ENCODE results near the gene PRCP.

Gene PRCP

DNA sequence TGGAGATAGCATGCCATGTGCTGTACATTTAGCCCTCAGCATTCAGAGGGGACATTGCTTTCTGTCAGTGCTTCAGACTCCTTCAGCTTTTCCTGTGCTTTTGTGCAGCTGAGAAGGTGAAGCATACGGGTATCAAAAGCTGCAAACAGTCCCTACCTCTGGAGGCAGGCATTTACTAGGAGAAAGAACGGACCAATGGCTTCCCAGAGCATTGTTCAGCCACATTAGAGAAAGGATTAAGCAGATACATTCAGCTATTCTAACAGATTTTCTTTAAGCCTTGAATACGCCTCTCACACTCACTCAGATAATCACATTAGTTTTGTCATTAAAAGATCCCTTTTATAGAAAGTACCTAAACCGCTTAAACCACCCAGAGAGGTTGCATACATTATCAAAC lies 85.9 kb downstream of the PRCP start:
- Histone ChIP-seq H3K36me3 (ENCODE audit: control insufficient read depth in 1 of 2, insufficient read depth in 2 of 2, low read length in 2 of 2) (no peaks in the 10 kb centered on the region), H3K4me1 (ENCODE audit: control insufficient read depth in 1 of 2, insufficient read depth in 2 of 2, low read length in 2 of 2) (no peaks in the 10 kb centered on the region), H3K9ac (ENCODE audit: low read depth in 1 of 2, low read length in 2 of 2) (no peak overlapping the region), H3K9me3 (ENCODE audit: control insufficient read depth in 1 of 2, low read length in 2 of 2) (no peaks in the 10 kb centered on the region), H3K4me3 (ENCODE audit: low read depth in 1 of 2, low read length in 2 of 2) (no peak overlapping the region), H3K27ac (ENCODE audit: low read depth, low read length) (no peak overlapping the region), H3K27me3 (ENCODE audit: control insufficient read depth in 1 of 2, insufficient read depth in 2 of 2, low read length in 2 of 2) (peaks cover 0 to 2% of the 10 kb centered on the region in 2 donors)

DNA sequence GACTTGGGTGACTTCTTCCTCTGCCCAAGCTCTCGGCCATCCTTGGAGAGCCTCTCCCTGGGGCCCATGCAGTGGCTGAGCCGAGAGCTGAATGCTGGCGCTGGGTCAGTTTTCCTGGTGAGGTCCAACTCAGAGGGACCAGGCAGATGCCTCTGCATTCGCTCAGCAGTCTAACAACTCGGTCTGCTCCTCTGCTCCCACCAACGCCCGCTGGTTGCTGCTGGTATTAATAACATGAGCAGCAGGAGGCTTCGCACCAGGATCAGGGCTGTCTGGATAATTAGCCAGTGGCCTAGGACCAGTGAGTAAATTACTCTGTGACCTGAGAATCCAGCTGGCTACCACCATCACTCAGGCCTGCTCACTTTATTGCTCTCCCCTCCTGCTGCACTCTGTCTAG lies 88.9 kb downstream of the PRCP start:
- H3K27ac ChIP-seq (ENCODE audit: low read depth, low read length) = no peak overlapping the region
- H3K9ac ChIP-seq (ENCODE audit: low read depth in 1 of 2, low read length in 2 of 2) = no peak overlapping the region
- H3K9me3 ChIP-seq (ENCODE audit: control insufficient read depth in 1 of 2, low read length in 2 of 2) = no peaks in the 10 kb centered on the region
- H3K4me1 ChIP-seq (ENCODE audit: control insufficient read depth in 1 of 2, insufficient read depth in 2 of 2, low read length in 2 of 2) = no peaks in the 10 kb centered on the region
- no peak overlapping the region for H3K4me3 ChIP-seq (ENCODE audit: low read depth in 1 of 2, low read length in 2 of 2)
- no peaks in the 10 kb centered on the region for H3K36me3 ChIP-seq (ENCODE audit: control insufficient read depth in 1 of 2, insufficient read depth in 2 of 2, low read length in 2 of 2)
- H3K27me3 ChIP-seq (ENCODE audit: control insufficient read depth in 1 of 2, insufficient read depth in 2 of 2, low read length in 2 of 2) = peaks cover 0 to 2% of the 10 kb centered on the region in 2 donors

DNA sequence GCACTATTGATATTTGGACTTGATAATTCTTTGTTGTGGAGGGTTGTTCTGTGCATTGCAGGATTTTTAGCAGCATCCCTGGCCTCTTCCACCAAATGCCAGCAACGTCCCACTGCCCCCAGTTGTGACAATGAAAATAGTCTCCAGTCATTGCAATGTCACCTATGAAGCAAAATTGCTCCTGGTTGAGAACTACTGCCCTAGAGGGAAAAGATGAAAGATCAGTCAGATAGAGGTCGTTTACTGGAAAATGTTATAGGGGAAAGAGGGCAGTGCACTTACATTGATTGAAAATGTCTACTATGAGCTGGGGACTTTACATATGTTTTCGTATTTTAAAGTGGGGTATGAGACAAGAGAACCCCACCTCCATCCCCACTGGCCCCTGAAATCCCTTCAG lies 89.5 kb downstream of the PRCP start:
- Histone ChIP-seq H3K27me3 (ENCODE audit: control insufficient read depth in 1 of 2, insufficient read depth in 2 of 2, low read length in 2 of 2) (peaks cover 0 to 8% of the 10 kb centered on the region in 2 donors), H3K36me3 (ENCODE audit: control insufficient read depth in 1 of 2, insufficient read depth in 2 of 2, low read length in 2 of 2) (no peaks in the 10 kb centered on the region), H3K27ac (ENCODE audit: low read depth, low read length) (no peak overlapping the region), H3K9me3 (ENCODE audit: control insufficient read depth in 1 of 2, low read length in 2 of 2) (no peaks in the 10 kb centered on the region), H3K9ac (ENCODE audit: low read depth in 1 of 2, low read length in 2 of 2) (no peak overlapping the region), H3K4me1 (ENCODE audit: control insufficient read depth in 1 of 2, insufficient read depth in 2 of 2, low read length in 2 of 2) (no peaks in the 10 kb centered on the region), H3K4me3 (ENCODE audit: low read depth in 1 of 2, low read length in 2 of 2) (no peak overlapping the region)

DNA sequence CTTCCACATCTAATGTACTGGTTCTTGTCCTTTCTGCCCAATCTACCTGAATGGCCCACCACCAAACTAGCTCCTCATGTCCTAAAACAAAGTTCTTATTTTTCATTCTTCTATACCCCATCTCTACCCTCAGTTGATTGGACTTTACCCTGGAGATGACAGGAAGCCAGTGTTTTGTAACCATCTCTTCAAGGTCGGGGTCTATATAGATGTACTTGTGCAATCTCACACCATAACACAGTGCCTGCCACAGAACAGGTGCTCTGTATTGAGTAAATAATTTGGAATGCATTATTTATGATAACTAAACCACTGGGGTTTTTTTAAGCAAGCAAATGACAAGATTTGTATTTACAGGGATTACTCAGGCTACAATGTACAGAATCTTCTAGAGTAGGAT lies 89.9 kb downstream of the PRCP start:
- Histone ChIP-seq H3K9me3 (ENCODE audit: control insufficient read depth in 1 of 2, low read length in 2 of 2) (no peaks in the 10 kb centered on the region), H3K36me3 (ENCODE audit: control insufficient read depth in 1 of 2, insufficient read depth in 2 of 2, low read length in 2 of 2) (no peaks in the 10 kb centered on the region), H3K9ac (ENCODE audit: low read depth in 1 of 2, low read length in 2 of 2) (no peak overlapping the region), H3K4me3 (ENCODE audit: low read depth in 1 of 2, low read length in 2 of 2) (no peak overlapping the region), H3K27me3 (ENCODE audit: control insufficient read depth in 1 of 2, insufficient read depth in 2 of 2, low read length in 2 of 2) (peaks cover 0 to 7% of the 10 kb centered on the region in 2 donors), H3K4me1 (ENCODE audit: control insufficient read depth in 1 of 2, insufficient read depth in 2 of 2, low read length in 2 of 2) (no peaks in the 10 kb centered on the region), H3K27ac (ENCODE audit: low read depth, low read length) (no peak overlapping the region)

DNA sequence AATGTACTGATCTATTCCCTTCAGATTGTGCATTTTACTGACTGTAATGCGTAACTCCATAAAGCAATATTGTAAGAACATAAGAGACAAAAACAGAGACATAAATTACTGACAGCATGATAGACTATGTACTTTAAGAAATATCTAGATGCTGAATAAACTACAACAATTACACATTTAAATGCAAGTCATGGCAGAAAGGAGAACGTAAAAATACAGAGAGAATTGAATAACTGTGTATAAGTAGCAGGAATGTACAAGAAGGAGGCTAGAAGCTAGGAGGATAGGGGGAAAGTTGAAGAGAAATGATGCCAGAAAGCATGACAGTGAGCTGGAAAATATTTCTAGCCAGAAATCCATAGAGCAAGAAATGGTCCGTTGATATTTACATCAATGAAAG lies 92.6 kb downstream of the PRCP start:
- Histone ChIP-seq H3K36me3 (ENCODE audit: control insufficient read depth in 1 of 2, insufficient read depth in 2 of 2, low read length in 2 of 2) (no peaks in the 10 kb centered on the region), H3K4me1 (ENCODE audit: control insufficient read depth in 1 of 2, insufficient read depth in 2 of 2, low read length in 2 of 2) (no peaks in the 10 kb centered on the region), H3K9me3 (ENCODE audit: control insufficient read depth in 1 of 2, low read length in 2 of 2) (no peaks in the 10 kb centered on the region), H3K9ac (ENCODE audit: low read depth in 1 of 2, low read length in 2 of 2) (no peak overlapping the region), H3K27ac (ENCODE audit: low read depth, low read length) (no peak overlapping the region), H3K4me3 (ENCODE audit: low read depth in 1 of 2, low read length in 2 of 2) (no peak overlapping the region), H3K27me3 (ENCODE audit: control insufficient read depth in 1 of 2, insufficient read depth in 2 of 2, low read length in 2 of 2) (peaks cover 0 to 7% of the 10 kb centered on the region in 2 donors)

- H3K36me3 ChIP-seq (ENCODE audit: control insufficient read depth in 1 of 2, insufficient read depth in 2 of 2, low read length in 2 of 2) = no peaks in the 10 kb centered on the region
- H3K9ac ChIP-seq (ENCODE audit: low read depth in 1 of 2, low read length in 2 of 2) = no peak overlapping the region
- H3K27me3 ChIP-seq (ENCODE audit: control insufficient read depth in 1 of 2, insufficient read depth in 2 of 2, low read length in 2 of 2) = peaks cover 0 to 7% of the 10 kb centered on the region in 2 donors
- H3K9me3 ChIP-seq (ENCODE audit: control insufficient read depth in 1 of 2, low read length in 2 of 2) = no peaks in the 10 kb centered on the region
- no peaks in the 10 kb centered on the region for H3K4me1 ChIP-seq (ENCODE audit: control insufficient read depth in 1 of 2, insufficient read depth in 2 of 2, low read length in 2 of 2)
- H3K27ac ChIP-seq (ENCODE audit: low read depth, low read length) = no peak overlapping the region
- no peak overlapping the region for H3K4me3 ChIP-seq (ENCODE audit: low read depth in 1 of 2, low read length in 2 of 2)
These were observed 97.5 kb downstream of the PRCP start for GRCh38 chr11:82802710-82803109.

DNA sequence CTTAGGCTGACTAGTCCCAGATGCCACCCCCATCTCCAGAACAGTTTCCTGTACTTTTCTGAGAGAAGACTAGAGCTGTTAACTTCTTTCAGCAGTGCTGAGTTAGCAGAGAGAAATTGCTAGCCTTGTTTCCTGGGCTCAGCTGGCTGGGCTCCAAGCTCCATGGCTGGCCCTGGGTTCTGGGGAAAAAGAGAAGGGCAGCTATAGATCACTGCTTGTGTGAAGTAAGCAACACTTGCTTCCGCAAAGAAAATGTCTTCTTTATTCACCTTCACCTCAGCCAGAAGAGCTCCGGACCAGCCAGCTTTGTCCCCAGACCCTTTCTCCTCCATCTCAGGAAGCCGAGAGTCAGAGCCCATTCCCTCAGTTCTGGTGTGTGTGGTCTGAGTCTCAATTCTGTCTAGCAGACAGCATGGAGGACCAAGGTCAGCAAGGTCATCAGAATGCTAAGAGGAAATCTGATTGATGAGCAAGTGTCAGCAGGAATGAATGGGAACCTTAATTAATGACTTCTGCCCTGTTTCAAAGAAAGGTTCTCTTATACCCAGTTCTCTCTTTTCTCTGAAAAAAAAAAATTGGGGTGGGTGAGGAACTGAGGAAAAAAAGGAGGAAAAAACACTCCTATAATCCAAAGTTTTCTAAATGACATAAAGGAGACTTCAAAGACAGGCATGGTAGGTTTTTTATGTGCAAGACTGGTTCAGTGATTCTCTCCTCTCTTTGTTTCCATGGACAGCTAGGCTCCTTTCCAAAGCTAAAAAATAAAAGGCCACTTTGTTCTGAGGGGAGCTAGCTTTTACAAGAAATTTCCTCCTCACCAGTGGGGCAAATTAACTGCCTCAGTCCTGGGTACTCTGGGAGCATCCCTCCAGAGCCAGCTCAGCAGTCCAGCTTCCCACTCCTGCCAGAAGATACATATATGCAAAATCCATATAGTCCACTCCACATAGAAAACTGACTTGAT lies 103.0 kb downstream of the PRCP start:
- H3K27me3 ChIP-seq (ENCODE audit: control insufficient read depth in 1 of 2, insufficient read depth in 2 of 2, low read length in 2 of 2) = no peaks in the 10 kb centered on the region
- no peaks in the 10 kb centered on the region for H3K36me3 ChIP-seq (ENCODE audit: control insufficient read depth in 1 of 2, insufficient read depth in 2 of 2, low read length in 2 of 2)
- no peak overlapping the region for H3K9ac ChIP-seq (ENCODE audit: low read depth in 1 of 2, low read length in 2 of 2)
- H3K4me3 ChIP-seq (ENCODE audit: low read depth in 1 of 2, low read length in 2 of 2) = no peak overlapping the region
- H3K4me1 ChIP-seq (ENCODE audit: control insufficient read depth in 1 of 2, insufficient read depth in 2 of 2, low read length in 2 of 2) = no peaks in the 10 kb centered on the region
- no peaks in the 10 kb centered on the region for H3K9me3 ChIP-seq (ENCODE audit: control insufficient read depth in 1 of 2, low read length in 2 of 2)
- no peak overlapping the region for H3K27ac ChIP-seq (ENCODE audit: low read depth, low read length)

- H3K4me3 ChIP-seq (ENCODE audit: low read depth in 1 of 2, low read length in 2 of 2) = no peak overlapping the region
- H3K27ac ChIP-seq (ENCODE audit: low read depth, low read length) = no peak overlapping the region
- H3K36me3 ChIP-seq (ENCODE audit: control insufficient read depth in 1 of 2, insufficient read depth in 2 of 2, low read length in 2 of 2) = no peaks in the 10 kb centered on the region
- H3K9ac ChIP-seq (ENCODE audit: low read depth in 1 of 2, low read length in 2 of 2) = no peak overlapping the region
- H3K9me3 ChIP-seq (ENCODE audit: control insufficient read depth in 1 of 2, low read length in 2 of 2) = no peaks in the 10 kb centered on the region
- H3K27me3 ChIP-seq (ENCODE audit: control insufficient read depth in 1 of 2, insufficient read depth in 2 of 2, low read length in 2 of 2) = no peaks in the 10 kb centered on the region
- H3K4me1 ChIP-seq (ENCODE audit: control insufficient read depth in 1 of 2, insufficient read depth in 2 of 2, low read length in 2 of 2) = no peaks in the 10 kb centered on the region
These were observed 105.7 kb downstream of the PRCP start for GRCh38 chr11:82794490-82794889.

DNA sequence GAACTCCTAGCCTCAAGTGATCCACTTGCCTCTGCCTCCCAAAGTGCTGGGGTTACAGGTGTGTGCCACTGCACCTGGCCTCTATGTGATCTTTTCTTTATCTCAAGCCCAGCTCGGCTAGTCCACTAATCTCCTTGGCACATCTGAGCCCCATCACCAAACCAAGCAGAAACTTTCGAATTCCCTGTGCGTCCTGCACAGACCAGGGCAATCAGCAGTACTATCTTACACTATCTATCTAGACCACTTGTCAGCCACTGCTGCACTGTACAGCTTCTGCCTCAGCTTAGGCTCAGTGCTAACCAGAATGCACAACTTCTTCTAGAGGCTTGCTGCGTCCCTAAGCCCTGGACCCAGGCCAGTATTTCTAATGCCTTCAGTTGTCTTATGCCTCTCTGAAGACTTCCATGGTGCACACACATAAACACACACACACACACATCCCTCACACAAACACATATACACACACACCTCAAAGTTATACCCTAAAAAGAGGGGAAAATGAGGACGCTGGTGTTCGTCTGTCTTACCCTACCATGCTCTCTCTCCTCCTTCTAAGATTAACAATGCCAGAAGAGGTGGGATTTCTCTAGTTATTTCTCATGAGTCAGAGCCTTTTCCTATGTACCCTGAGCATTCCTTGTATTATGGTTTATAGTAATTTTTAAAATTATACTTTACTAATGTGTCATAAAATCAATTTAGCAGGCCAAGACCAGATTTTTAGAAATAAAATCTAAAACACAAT lies 107.2 kb downstream of the PRCP start:
- H3K4me1 ChIP-seq (ENCODE audit: control insufficient read depth in 1 of 2, insufficient read depth in 2 of 2, low read length in 2 of 2) = no peaks in the 10 kb centered on the region
- no peaks in the 10 kb centered on the region for H3K9me3 ChIP-seq (ENCODE audit: control insufficient read depth in 1 of 2, low read length in 2 of 2)

DNA sequence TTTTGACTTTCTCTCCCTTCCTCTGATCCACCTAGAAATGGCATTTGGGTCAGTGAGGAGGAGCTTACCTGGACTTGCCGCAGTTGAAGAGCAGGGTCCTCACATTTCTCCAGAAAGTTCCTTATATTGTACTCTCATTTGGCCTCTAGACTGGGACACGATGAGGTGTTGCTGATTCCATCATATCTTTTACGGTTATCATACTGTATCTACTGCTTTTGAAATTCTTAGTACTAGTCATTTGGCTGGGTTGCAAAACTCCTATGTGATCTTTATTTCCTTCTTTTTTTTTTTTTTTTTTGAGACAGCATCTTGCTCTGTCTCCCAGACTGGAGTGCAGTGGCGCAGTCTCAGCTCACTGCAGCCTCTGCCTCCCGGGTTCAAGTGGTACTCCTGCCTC lies 107.9 kb downstream of the PRCP start:
- Histone ChIP-seq H3K27ac (ENCODE audit: low read depth, low read length) (no peak overlapping the region), H3K27me3 (ENCODE audit: control insufficient read depth in 1 of 2, insufficient read depth in 2 of 2, low read length in 2 of 2) (no peaks in the 10 kb centered on the region), H3K4me3 (ENCODE audit: low read depth in 1 of 2, low read length in 2 of 2) (no peak overlapping the region), H3K4me1 (ENCODE audit: control insufficient read depth in 1 of 2, insufficient read depth in 2 of 2, low read length in 2 of 2) (no peaks in the 10 kb centered on the region), H3K9me3 (ENCODE audit: control insufficient read depth in 1 of 2, low read length in 2 of 2) (no peaks in the 10 kb centered on the region), H3K36me3 (ENCODE audit: control insufficient read depth in 1 of 2, insufficient read depth in 2 of 2, low read length in 2 of 2) (no peaks in the 10 kb centered on the region), H3K9ac (ENCODE audit: low read depth in 1 of 2, low read length in 2 of 2) (no peak overlapping the region)

More for the DNA sequence above, 107.2 kb downstream of the PRCP start:
- H3K36me3 ChIP-seq (ENCODE audit: control insufficient read depth in 1 of 2, insufficient read depth in 2 of 2, low read length in 2 of 2) = no peaks in the 10 kb centered on the region
- no peak overlapping the region for H3K4me3 ChIP-seq (ENCODE audit: low read depth in 1 of 2, low read length in 2 of 2)
- no peak overlapping the region for H3K27ac ChIP-seq (ENCODE audit: low read depth, low read length)
- no peak overlapping the region for H3K9ac ChIP-seq (ENCODE audit: low read depth in 1 of 2, low read length in 2 of 2)
- no peaks in the 10 kb centered on the region for H3K27me3 ChIP-seq (ENCODE audit: control insufficient read depth in 1 of 2, insufficient read depth in 2 of 2, low read length in 2 of 2)

Data from duodenal mucosa (tissue), 2 donors.